GM12891 (cell line): ENCODE measurements around the gene RNU7-1.
A peak's percentile ranks its signal among the peaks of the same experiment; 100 is the strongest.

Experiments used
- DNase-seq: peaks from one replicate; pipeline ENCODE4 v3.0.0; 2011; ENCODE audit warnings: low spot score; ENCODE audit not compliant: insufficient read length
- FAIRE-seq: peaks from 2 replicates; lab custom pipeline; 2011; peaks lifted over from hg19 to GRCh38; lab: Jason Lieb, UNC
- PAX5 ChIP-seq: IDR thresholded peaks from 2 replicates; pipeline ENCODE4 v1.6.1; 2011; ENCODE audit warnings: low read length, moderate library complexity, mild to moderate bottlenecking; ENCODE audit not compliant: insufficient read depth, severe bottlenecking
- POLR2A ChIP-seq: IDR thresholded peaks from 2 replicates; pipeline ENCODE4 v1.6.1; 2011; ENCODE audit warnings: low read depth, low read length, control low read depth
- POLR2AphosphoS5 ChIP-seq: IDR thresholded peaks from 2 replicates; pipeline ENCODE4 v1.6.1; 2011; ENCODE audit warnings: low read depth, low read length, control low read depth
- POU2F2 ChIP-seq: IDR thresholded peaks from 2 replicates; pipeline ENCODE4 v1.6.1; 2011; ENCODE audit warnings: low read depth, mild to moderate bottlenecking, control low read depth, low read length, moderate library complexity
- SPI1 ChIP-seq: IDR thresholded peaks from 2 replicates; pipeline ENCODE4 v1.6.1; 2011; ENCODE audit warnings: low read depth, low read length, control low read depth
- TAF1 ChIP-seq: IDR thresholded peaks from 2 replicates; pipeline ENCODE4 v1.6.1; 2011; ENCODE audit warnings: low read depth, low read length, control low read depth

The RNU7-1 gene

GRCh38 chr12:6970096-6970527, 26.5 kb downstream of the RNU7-1 start:
- peak; percentile 13 for FAIRE-seq
- TF ChIP-seq PAX5 (no peak), TAF1 (0 out of 2 replicates have a peak, but pooled peaks have one; percentile 4), SPI1 (no peak), POLR2A (0 out of 2 replicates have a peak, but pooled peaks have one; percentile 24), POLR2AphosphoS5 (peak; percentile 16; the same call in 1 of the 2 replicates)

GRCh38 chr12:6974180-6974579, 30.6 kb downstream of the RNU7-1 start:
- no peak for FAIRE-seq
- TF ChIP-seq POU2F2 (no peak), POLR2AphosphoS5 (no peak), POLR2A (no peak), PAX5 (no peak), TAF1 (no peak), SPI1 (no peak)

More at GRCh38 chr12:6970096-6970527, 26.5 kb downstream of the RNU7-1 start:
- DNase-seq, result no peak

GRCh38 chr12:6975297-6976032, 31.8 kb downstream of the RNU7-1 start:
- no peak for TF ChIP-seq PAX5
- no peak for TF ChIP-seq POU2F2
- TF ChIP-seq POLR2A, result 0 out of 2 replicates have a peak, but pooled peaks have one; percentile 37
- no peak for TF ChIP-seq TAF1
- DNase-seq, result no peak
- FAIRE-seq, result peak; percentile 13

More at GRCh38 chr12:6974180-6974579, 30.6 kb downstream of the RNU7-1 start:
- no peak for DNase-seq

- no peak for TF ChIP-seq TAF1
- TF ChIP-seq POLR2A, result 0 out of 2 replicates have a peak, but pooled peaks have one; percentile 11
- FAIRE-seq (no peak), DNase-seq (no peak)
Observed at GRCh38 chr12:6977653-6978052, 34.0 kb downstream of the RNU7-1 start.

- TF ChIP-seq PAX5, result no peak
- no peak; the same call in 1 of the 2 replicates for TF ChIP-seq POLR2A
- no peak for TF ChIP-seq TAF1
- no peak for TF ChIP-seq POU2F2
- no peak for TF ChIP-seq SPI1
- no peak for TF ChIP-seq POLR2AphosphoS5
- no peak for FAIRE-seq
- DNase-seq, result no peak
Observed at GRCh38 chr12:6978188-6978587, 34.6 kb downstream of the RNU7-1 start.

- no peak for TF ChIP-seq PAX5
- TF ChIP-seq TAF1, result no peak
- TF ChIP-seq POU2F2, result no peak
- no peak for TF ChIP-seq POLR2AphosphoS5
- no peak; the same call in 1 of the 2 replicates for TF ChIP-seq POLR2A
- no peak for TF ChIP-seq SPI1
- DNase-seq (no peak), FAIRE-seq (no peak)
Observed at GRCh38 chr12:6978611-6979011, 35.0 kb downstream of the RNU7-1 start.

- DNase-seq, result no peak
- TF ChIP-seq POLR2A (no peak; the same call in 1 of the 2 replicates), POU2F2 (no peak), SPI1 (no peak), POLR2AphosphoS5 (no peak)
- FAIRE-seq, result no peak
Observed at GRCh38 chr12:6979021-6979420, 35.4 kb downstream of the RNU7-1 start.

- TF ChIP-seq POU2F2, result no peak
- no peak for TF ChIP-seq SPI1
- TF ChIP-seq PAX5, result no peak
- FAIRE-seq, result no peak
Observed at GRCh38 chr12:6979453-6979852, 35.8 kb downstream of the RNU7-1 start.

GRCh38 chr12:6980075-6980474, 36.5 kb downstream of the RNU7-1 start:
- no peak for FAIRE-seq
- DNase-seq, result no peak
- TF ChIP-seq POU2F2 (no peak), PAX5 (no peak)

More at GRCh38 chr12:6979453-6979852, 35.8 kb downstream of the RNU7-1 start:
- no peak for DNase-seq

GRCh38 chr12:6980740-6981139, 37.1 kb downstream of the RNU7-1 start:
- DNase-seq (no peak), FAIRE-seq (no peak)
- no peak for TF ChIP-seq POU2F2
- no peak for TF ChIP-seq PAX5
- no peak for TF ChIP-seq SPI1
- no peak for TF ChIP-seq POLR2A
- no peak for TF ChIP-seq TAF1
- TF ChIP-seq POLR2AphosphoS5, result no peak
